ENCODE data around the gene ZNF575.
A peak's percentile ranks its signal among the peaks of the same experiment; 100 is the strongest.

ZNF575 gene, protein sequence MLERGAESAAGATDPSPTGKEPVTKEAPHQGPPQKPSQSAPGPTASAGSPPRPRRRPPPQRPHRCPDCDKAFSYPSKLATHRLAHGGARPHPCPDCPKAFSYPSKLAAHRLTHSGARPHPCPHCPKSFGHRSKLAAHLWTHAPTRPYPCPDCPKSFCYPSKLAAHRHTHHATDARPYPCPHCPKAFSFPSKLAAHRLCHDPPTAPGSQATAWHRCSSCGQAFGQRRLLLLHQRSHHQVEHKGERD

DNA sequence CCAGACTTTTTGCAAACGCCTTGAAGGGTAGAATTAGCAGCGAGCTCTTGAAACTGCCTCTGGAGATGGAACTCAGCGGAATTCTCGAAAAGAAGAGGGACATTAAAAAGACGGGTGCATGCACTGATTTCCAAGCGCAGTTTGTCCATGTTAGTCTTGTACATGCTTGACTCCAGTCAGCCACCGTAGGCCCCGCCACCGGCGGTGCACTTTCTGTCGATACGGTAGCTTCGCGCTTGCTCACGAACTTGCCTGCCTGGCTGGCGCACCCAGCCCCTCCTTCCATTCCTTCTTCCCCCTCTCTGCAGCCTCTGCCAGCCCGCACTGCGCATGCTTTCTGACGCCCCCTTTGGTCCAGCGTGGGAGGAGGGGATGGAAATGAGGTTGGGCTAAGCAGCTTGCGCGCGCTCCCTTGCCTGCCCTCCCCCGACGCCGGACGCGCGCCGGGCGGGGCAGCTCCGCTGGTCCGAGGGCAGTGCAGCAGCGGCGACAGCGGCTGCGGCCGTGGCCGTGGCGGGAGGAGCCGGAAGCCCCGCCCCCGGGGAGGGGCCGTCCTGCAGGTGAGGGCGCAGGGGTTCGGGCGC is at the start of gene ZNF575:
Gene ZNF575 (plus strand): TSS at position 227 of the 584 bp plus-strand sequence. CDS start 1,235 bp downstream, outside the sequence.
- Mint-ChIP-seq H3K9me3 (no peaks in the 10 kb centered on the region), H3K27me3 (no peaks in the 10 kb centered on the region), H3K4me3 (peak within 1 kb of the TSS; percentile 92), H3K4me1 (peaks cover 25% of the 10 kb centered on the region), H3K36me3 (peaks cover 4% of the 10 kb centered on the region), H3K27ac (peak within 1 kb of the TSS; percentile 97)

DNA sequence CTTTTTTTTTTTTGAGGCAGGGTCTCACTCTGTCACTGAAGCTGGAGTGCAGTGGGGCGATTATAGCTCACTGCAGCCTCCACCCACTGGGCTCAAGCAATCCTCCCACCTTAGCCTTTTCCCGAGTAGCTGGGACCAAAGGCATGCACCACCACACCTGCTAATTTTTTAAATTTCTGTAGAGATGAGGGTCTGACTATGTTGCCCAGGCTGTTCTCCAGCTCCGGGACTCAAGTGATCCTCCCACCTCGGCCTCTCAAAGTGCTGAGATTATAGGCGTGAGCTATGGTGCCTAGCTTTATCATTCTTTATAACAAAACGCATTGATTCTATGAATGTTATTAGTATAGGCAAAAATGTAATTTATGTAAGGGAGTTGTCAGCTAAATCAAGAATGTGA is 49.7 kb upstream of the ZNF575 start:
- Mint-ChIP-seq H3K4me1 (no peaks in the 10 kb centered on the region), H3K36me3 (peaks cover 1% of the 10 kb centered on the region), H3K27ac (no peak overlapping the region), H3K4me3 (no peak overlapping the region), H3K9me3 (no peaks in the 10 kb centered on the region), H3K27me3 (no peaks in the 10 kb centered on the region)

DNA sequence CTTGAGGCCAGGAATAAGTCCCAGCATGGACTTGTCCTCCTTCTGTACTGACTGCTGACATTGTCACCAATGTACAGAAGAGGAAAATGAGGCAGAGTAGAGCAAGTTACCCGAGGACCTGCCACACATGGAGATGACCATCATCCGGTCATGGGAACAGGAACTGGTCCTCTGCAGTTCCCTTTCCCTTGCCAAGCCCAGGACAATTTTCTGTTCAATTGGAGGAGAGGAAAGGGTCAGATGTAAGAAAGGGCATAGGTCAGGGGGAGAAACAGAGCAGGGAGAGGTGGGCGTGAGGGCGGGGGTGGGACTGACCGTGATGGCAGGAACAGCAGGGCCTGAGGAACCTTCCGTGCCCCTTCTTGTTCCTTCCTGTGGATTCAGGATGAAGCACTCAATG is 47.0 kb upstream of the ZNF575 start:
- peaks cover 10% of the 10 kb centered on the region for H3K4me1 Mint-ChIP-seq
- H3K27ac Mint-ChIP-seq = no peak overlapping the region
- H3K9me3 Mint-ChIP-seq = no peaks in the 10 kb centered on the region
- H3K4me3 Mint-ChIP-seq = no peak overlapping the region
- H3K27me3 Mint-ChIP-seq = no peaks in the 10 kb centered on the region
- H3K36me3 Mint-ChIP-seq = peaks cover 1% of the 10 kb centered on the region

DNA sequence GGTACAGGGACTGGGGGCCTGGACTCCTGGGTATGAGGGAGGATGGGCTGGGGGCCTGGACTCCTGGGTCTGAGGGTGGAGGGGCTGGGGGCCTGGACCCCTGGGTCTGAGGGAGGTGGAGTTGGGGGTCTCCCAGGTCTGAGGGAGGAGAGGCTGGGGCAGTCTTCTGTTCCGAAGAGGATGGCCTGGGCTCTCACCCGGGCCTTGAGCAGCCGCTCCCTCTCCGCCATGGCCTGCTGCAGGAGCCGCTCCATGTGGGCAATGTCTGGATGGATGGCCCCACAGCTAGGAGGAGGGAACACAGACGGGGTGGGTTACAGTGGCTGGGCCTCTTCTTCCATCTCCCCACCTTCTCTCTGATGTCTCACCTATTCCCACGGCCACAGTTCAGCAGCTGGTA is 46.6 kb upstream of the ZNF575 start:
- no peaks in the 10 kb centered on the region for H3K27me3 Mint-ChIP-seq
- H3K4me3 Mint-ChIP-seq = no peak overlapping the region
- H3K27ac Mint-ChIP-seq = no peak overlapping the region
- H3K36me3 Mint-ChIP-seq = peaks cover 1% of the 10 kb centered on the region
- peaks cover 10% of the 10 kb centered on the region for H3K4me1 Mint-ChIP-seq
- no peaks in the 10 kb centered on the region for H3K9me3 Mint-ChIP-seq

DNA sequence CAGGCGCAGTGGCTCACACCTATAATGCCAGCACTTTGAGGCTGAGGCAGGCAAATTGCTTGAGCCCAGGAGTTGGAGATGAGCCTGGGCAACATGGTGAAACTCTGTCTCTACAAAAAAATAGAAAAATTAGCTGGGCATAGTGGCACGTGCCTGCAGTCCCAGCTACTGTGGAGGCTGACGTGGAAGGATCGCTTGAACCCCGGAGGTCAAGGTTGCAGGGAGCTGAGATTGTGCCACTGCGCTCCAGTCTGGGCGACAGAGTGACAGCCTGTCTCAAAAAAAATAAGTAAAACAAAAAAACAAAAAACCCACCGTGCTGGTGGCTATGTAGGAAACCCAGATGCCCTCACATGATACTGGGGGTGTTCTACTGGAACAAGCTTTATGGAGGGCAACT is 44.8 kb upstream of the ZNF575 start:
- Mint-ChIP-seq H3K27me3 (no peaks in the 10 kb centered on the region), H3K9me3 (no peaks in the 10 kb centered on the region), H3K4me3 (no peak overlapping the region), H3K4me1 (peaks cover 10% of the 10 kb centered on the region), H3K27ac (no peak overlapping the region), H3K36me3 (peaks cover 1% of the 10 kb centered on the region)

DNA sequence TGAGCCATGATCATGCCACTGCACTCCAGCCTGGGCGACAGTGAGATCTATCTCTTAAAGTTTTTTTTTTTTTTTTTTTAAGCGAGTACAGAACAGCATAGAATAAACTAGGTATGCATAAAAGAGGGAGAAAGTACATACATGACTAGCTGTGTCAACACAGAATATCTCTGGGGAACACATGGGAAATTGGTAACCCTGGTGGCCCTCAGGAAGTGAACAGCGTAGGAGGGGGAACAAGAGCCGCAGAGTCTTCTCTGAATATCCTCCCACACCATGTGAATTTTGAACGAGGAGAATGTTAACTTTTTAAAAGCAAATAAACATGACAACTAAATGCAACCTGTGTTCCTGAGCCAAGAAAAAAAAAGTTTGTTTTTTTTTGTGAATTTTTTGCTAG is 43.7 kb upstream of the ZNF575 start:
- no peaks in the 10 kb centered on the region for H3K9me3 Mint-ChIP-seq
- no peak overlapping the region for H3K4me3 Mint-ChIP-seq
- peaks cover 2% of the 10 kb centered on the region for H3K36me3 Mint-ChIP-seq
- no peak overlapping the region for H3K27ac Mint-ChIP-seq
- peaks cover 10% of the 10 kb centered on the region for H3K4me1 Mint-ChIP-seq
- no peaks in the 10 kb centered on the region for H3K27me3 Mint-ChIP-seq

DNA sequence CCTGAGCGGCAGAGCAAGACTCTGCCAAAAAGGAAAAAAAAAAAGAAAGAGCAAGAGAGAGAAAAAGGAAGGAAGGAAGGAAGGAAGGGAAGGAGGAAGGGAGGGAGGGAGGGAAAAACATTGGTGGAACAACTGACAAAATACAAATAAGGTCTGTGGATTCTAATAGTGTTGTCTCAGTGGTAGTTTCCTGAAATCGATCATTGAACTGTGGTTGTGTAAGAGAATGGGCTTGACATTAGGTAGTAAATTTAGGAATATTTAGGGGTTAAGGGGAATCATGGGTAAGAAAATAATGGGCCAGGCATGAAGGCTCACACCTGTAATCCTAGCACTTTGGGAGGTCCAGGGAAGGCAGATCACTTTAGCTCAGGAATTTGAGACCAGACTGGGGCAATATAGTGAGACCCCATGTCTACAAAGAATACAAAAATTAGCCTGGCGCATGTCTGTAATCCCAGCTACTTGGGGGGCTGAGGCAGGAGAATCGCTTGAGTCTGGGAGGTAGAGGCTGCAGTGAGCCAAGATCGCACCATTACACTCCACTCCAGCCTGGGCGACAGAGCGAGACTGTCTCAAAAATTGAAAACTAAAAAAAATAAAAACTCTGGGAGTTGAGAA is 42.9 kb upstream of the ZNF575 start:
- Mint-ChIP-seq H3K27ac (peak overlapping the region; percentile 69), H3K4me3 (no peak overlapping the region), H3K36me3 (peaks cover 5% of the 10 kb centered on the region), H3K27me3 (no peaks in the 10 kb centered on the region), H3K9me3 (no peaks in the 10 kb centered on the region), H3K4me1 (peaks cover 10% of the 10 kb centered on the region)

DNA sequence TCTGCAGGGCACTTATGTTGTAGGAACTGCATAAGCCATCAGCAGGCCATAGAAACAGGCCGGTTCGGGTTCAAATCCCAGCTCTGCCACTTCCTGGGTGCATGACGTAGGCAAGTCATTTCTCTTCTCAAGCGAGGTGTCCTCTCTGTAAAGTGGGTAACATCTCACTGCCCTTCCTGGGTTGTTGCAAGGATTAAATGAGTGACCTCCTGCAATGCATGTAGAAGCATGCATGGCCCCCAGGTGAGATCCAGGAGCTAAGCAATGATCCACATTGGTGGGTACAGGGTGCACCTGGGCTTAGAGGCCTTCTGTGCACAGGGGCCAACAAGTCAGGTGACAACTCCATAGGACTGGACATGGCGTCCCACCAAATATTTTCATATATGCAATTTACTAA is 42.2 kb upstream of the ZNF575 start:
- H3K4me1 Mint-ChIP-seq = peaks cover 13% of the 10 kb centered on the region
- peaks cover 7% of the 10 kb centered on the region for H3K36me3 Mint-ChIP-seq
- H3K27ac Mint-ChIP-seq = no peak overlapping the region
- no peaks in the 10 kb centered on the region for H3K9me3 Mint-ChIP-seq
- H3K4me3 Mint-ChIP-seq = no peak overlapping the region
- no peaks in the 10 kb centered on the region for H3K27me3 Mint-ChIP-seq

DNA sequence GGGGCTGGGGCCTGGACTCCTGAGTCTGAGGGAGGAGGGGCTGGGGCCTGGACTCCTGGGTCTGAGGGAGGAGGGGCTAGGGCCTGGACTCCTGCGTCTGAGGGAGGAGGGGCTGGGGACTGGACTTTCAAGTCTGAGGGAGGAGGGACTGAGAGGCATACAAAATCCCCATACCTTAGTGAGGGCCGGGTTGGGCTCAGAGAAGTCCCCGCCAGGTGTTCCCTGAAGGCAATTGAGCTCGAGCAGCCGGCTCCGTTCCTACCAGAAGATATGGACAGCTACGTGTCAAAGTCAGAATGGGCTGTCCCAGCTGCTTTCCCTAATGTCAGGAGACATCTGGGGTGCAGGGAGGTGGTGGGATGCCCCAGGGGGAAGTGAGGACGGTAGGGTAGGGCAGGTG is 37.9 kb upstream of the ZNF575 start:
- Mint-ChIP-seq H3K4me3 (no peak overlapping the region), H3K9me3 (no peaks in the 10 kb centered on the region), H3K36me3 (peaks cover 12% of the 10 kb centered on the region), H3K4me1 (peaks cover 10% of the 10 kb centered on the region), H3K27me3 (no peaks in the 10 kb centered on the region), H3K27ac (no peak overlapping the region)

DNA sequence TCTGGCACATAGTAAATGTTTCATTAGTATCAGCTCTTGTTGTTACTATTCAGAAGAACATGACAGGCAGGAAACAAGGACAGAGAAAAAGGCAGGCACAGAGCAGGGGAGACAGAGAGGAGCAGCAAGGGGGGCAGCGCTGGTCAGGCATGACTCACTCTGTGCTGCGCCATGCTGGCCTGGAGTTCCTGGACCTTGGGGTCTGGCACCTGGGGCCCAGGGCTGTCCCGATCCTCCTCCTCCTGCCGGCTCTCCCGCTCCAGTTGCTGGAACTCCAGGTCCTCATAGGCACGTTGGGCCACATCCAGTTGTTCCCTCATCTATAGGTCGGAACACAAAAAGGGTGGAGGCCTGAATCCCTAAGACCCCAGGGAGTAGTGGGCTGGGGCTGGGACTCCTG is 36.0 kb upstream of the ZNF575 start:
- Mint-ChIP-seq H3K27ac (no peak overlapping the region), H3K4me1 (peaks cover 15% of the 10 kb centered on the region), H3K36me3 (peaks cover 13% of the 10 kb centered on the region), H3K4me3 (no peak overlapping the region), H3K9me3 (no peaks in the 10 kb centered on the region), H3K27me3 (no peaks in the 10 kb centered on the region)

DNA sequence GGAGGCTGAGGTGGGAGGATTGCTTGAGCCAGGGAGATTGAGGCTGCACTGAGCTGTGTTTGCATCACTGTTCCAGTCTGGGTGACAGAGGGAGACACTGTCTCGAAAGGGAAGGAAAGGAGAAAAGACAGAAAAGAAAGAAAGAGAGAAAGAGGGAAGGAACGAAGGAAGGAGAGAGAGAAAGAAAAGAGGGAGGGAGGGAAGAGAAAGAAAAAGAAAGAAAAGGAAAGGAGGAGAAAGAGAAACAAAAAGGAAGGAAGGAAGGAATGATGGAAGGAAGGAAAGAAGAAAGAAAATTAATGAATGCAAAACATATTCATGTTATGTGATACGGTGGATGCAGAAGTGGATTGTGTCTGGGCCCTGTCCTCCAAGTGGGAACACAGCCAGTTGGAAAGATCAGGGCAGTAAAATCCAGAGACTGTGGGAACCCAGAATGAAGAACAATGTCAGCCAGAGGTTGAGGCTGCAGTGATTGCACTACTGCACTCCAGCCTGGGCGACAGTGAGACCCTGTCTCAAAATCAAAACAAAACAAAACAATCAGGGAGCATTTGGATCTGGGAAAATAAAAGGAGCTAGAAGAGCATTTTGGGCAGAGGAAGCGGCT is 34.6 kb upstream of the ZNF575 start:
- Mint-ChIP-seq H3K4me3 (no peak overlapping the region), H3K4me1 (peaks cover 28% of the 10 kb centered on the region), H3K27ac (no peak overlapping the region), H3K36me3 (peaks cover 16% of the 10 kb centered on the region), H3K9me3 (no peaks in the 10 kb centered on the region), H3K27me3 (no peaks in the 10 kb centered on the region)

DNA sequence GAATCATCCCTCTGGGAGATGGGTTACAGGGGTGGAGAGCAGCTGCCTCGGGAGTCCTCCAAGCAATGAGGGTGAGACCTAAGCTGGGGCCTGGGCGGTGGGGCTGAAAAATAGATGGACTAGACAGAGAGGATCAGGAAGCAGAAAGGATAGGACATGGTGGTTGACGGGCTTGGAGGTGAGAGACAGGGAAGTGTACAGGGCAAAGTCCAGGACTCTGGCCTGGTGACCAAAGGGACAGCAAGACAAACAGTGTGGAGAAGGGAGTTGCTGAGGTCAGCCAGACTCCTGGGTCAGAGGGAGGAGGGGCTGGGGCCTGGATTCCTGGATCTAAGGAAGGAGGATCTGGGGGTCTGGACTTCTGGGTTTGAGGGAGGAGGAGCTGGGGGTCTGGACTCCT is 33.9 kb upstream of the ZNF575 start:
- Mint-ChIP-seq H3K36me3 (peaks cover 16% of the 10 kb centered on the region), H3K27me3 (no peaks in the 10 kb centered on the region), H3K9me3 (no peaks in the 10 kb centered on the region), H3K27ac (no peak overlapping the region), H3K4me3 (no peak overlapping the region), H3K4me1 (peaks cover 34% of the 10 kb centered on the region)

DNA sequence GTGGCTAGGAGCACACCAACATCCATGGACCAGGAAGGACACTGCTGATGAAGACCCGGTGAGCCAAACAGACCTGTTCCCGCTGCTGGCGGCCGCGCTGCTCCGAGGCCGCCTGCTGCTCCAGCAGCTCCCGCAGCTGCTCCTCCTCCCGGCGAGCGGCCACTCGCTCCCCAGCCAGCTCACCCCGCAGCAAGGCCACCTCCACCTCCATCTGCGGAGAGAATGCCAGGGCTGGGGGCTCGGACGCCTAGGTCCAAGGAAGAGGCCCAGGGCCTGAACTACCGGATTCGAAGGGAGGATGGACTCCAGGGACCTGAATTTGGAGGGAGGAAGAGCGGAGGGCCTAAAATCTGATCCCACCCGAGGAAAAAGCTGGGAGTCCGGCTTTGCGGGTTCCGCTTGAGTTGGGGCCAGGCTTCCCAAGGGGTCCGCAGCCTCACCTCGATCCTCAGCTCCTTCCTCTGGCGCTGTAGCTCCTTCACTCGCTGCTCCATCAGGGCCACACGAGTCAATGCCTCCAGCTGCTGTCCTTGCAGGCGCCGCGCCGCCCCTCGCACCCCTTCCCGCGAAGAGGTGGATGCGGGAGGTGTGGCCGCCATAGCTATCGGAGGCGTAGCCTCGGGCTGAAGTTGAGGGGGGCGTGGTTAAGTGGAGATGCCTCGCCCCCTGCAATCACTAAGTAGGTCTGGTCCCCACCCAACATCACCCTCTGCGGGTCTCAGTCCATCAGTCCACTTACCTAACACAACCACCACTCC is 31.1 kb upstream of the ZNF575 start:
- Mint-ChIP-seq H3K27me3 (no peaks in the 10 kb centered on the region), H3K4me3 (no peak overlapping the region), H3K36me3 (peaks cover 8% of the 10 kb centered on the region), H3K27ac (no peak overlapping the region), H3K9me3 (no peaks in the 10 kb centered on the region), H3K4me1 (peaks cover 45% of the 10 kb centered on the region)

DNA sequence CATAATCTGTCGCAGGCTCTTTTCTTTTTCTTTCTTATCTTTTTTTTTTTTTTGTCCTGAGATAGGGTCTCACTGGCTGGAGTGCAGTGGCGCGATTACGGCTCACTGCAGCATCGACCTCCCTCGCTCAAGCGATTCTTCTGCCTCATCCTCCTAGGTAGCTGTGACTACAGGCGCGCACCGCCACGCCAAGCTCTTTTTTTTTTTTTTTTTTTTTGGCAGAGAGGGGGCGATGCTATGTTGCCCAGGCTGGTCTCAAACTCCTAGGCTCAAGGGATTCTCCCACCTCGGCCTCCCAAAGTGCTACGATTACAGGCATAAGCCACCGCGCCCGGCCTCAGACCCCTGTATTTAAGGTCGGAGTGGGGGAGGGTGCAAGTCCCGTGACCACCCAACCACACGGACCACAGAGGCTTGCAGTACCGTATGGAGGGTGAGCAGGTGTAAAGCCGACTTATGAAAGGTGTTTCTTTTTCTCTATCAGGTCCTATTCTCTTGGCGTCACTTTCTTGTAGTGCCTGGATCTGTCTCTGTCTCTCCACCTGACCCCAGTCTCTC is 30.5 kb upstream of the ZNF575 start:
- Mint-ChIP-seq H3K4me3 (peak overlapping the region; percentile 96), H3K27ac (peak overlapping the region; percentile 63), H3K36me3 (peaks cover 7% of the 10 kb centered on the region), H3K4me1 (peaks cover 45% of the 10 kb centered on the region), H3K9me3 (no peaks in the 10 kb centered on the region), H3K27me3 (no peaks in the 10 kb centered on the region)

Data from activated naive CD4-positive, alpha-beta T cell treated with anti-CD3 and anti-CD28 coated beads, Interleukin-2, amount 50 U/mL, for 24 hours (primary cell).